HG03460 (cell line): ENCODE measurements around the gene CNIH3.
"Not testable (repeated sequence)": the region's sequence is repeated elsewhere in the genome, so short reads cannot be mapped to it uniquely, and the experiment has no call there.

Source experiments
- ATAC-seq: cut with Tn5 transposase; IDR thresholded peaks from one replicate; pipeline ENCODE4 v1.9.1; 2021; ENCODE audit not compliant: unreplicated experiment

Gene CNIH3

GRCh38 chr1:224684979-224685425 lies 68.9 kb downstream of the CNIH3 start:
- no peak for ATAC-seq

DNA sequence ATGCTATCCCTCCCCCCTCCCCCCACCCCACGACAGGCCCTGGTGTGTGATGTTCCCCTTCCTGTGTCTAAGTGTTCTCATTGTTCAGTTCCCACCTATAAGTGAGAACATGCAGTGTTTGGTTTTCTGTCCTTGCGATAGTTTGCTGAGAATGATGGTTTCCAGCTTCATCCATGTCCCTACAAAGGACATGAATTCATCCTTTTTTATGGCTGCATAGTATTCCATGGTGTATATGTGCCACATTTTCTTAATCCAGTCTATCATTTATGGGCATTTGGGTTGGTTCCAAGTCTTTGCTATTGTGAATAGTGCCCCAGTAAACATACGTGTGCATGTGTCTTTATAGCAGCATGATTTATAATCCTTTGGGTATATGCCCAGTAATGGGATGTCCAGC lies 70.0 kb downstream of the CNIH3 start:
- ATAC-seq = not testable (repeated sequence)

GRCh38 chr1:224687465-224687864 lies 71.3 kb downstream of the CNIH3 start:
- ATAC-seq = no peak

- no peak for ATAC-seq
These were observed 73.3 kb downstream of the CNIH3 start for GRCh38 chr1:224689374-224689773.

- no peak for ATAC-seq
These were observed 74.5 kb downstream of the CNIH3 start for GRCh38 chr1:224690576-224690975.

DNA sequence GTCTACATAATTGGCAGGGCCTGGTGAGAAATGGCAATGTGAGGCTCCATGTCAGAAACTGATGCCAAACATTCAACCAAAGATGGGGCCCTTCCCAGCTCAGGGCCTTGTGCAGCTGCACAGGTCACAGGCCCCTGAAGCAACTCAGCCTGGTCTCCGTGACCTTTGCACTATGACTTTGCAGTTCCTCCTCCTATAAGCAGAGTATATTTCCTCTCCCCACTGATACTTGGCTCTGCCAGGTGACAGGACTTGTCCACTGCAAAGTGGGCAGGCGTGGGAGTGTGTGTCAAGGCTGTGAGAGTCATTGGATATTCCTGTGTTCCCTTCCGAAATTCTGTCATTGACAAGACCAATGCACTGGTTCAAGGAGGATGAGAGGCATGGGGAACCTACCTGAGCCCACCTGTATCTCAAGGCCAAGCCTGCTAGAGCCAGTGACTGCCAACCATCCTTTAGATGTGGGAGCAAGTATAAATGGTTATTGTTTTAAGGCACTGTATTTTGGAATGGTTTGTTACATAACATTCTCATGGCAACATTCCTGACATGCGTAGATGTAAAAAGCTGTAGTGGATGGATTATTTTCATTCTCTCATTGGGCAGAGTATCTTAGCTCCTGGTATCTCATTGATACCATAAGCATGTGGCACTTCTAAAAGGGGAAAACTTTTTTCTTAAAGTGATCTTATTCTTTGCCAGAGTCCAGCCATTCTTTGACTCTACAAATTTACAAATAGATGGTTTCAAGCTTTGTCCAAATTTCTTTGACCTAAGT lies 75.2 kb downstream of the CNIH3 start:
- ATAC-seq = no peak

GRCh38 chr1:224694969-224695368 lies 78.9 kb downstream of the CNIH3 start:
- ATAC-seq = no peak

DNA sequence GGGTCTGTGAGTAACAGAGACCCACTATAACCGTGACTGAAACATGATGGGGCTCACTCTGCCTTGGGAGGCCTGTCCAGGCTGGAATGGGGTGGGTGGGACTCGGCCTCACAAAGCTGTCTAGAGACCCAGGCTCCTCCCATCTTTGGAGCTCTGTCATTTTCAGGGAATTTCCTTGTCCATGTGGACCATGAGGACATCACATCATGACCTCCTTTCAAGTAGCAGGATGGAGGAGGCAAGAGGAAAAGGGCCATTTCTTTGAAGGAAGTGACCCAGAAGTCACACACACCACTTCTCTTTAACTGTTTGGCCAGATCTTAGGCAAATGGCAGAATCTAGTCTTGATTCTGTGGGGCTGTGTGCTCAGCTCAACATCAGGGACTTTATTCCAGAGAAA lies 79.9 kb downstream of the CNIH3 start:
- ATAC-seq = no peak

GRCh38 chr1:224696891-224697765 lies 81.0 kb downstream of the CNIH3 start:
- ATAC-seq = no peak

DNA sequence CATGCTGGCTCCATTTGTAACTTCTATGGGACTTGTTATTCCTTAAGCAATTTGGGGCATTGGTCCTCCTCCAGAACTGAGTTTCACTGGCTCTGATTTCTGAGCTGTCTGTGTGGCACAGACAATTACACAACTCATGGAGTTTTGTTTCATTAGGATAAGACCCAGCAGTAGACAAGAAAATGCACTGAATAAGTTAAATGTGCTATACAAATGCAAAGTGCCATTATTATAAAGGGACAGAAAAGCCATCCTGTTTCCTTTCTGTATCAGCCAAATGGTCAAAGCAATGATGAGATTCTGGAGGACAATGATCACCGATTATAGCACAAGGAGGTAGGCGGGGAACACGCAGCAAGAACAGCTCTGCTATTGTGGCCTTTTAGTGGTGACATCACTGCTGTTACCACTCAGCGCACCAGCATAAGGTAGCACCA lies 81.9 kb downstream of the CNIH3 start:
- ATAC-seq = no peak

- ATAC-seq = peak; percentile 62
These were observed 84.9 kb downstream of the CNIH3 start for GRCh38 chr1:224700918-224701531.

DNA sequence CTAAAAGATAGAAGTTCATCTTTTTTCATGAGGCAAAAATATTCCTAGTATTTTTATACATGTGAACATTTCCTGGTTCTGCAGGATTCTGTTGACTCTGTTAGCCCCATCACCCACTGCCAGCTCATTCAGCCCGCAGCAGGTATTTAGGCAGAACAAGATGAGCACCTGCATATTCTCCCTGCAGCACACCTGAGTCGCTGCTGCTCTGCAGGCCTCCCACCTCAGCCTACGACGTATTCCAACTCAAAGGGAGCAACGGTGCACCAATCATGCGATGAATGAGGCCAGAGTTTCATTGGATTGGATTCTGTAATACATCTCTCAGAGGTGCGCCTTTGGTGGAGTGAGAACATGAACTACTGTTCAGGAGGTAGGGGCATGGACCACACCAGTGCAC lies 87.6 kb downstream of the CNIH3 start:
- no peak for ATAC-seq

DNA sequence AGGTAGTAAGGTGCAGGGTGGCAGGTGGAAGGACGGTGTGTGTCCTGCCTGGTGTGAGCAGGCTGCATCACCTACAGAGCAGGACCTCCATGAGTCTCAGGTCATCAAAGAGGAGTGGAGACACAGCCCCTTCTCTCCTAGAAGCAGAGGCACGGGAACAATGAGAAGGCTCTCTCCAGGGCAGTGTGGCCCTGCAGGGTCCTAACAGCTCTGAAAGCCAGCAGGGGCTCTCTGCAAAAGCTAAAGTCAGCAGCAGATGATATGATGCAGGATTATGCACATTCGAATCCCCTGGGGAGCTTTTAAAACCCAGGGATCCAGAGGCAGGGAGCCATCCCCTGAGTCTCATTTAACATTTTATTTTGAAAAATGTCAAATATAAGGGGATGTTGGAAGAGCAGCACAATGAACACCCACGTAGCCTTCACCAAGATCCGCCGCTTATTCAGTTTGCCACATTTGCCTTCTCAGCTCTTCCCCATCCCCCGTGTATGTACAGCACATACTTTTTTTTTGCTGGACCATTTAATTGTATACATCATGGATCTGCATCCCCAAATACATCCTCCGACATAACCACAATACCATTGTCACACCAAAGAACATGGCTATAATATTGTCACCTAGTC lies 88.1 kb downstream of the CNIH3 start:
- ATAC-seq = no peak

- ATAC-seq = no peak
These were observed 89.5 kb downstream of the CNIH3 start for GRCh38 chr1:224705578-224705977.

DNA sequence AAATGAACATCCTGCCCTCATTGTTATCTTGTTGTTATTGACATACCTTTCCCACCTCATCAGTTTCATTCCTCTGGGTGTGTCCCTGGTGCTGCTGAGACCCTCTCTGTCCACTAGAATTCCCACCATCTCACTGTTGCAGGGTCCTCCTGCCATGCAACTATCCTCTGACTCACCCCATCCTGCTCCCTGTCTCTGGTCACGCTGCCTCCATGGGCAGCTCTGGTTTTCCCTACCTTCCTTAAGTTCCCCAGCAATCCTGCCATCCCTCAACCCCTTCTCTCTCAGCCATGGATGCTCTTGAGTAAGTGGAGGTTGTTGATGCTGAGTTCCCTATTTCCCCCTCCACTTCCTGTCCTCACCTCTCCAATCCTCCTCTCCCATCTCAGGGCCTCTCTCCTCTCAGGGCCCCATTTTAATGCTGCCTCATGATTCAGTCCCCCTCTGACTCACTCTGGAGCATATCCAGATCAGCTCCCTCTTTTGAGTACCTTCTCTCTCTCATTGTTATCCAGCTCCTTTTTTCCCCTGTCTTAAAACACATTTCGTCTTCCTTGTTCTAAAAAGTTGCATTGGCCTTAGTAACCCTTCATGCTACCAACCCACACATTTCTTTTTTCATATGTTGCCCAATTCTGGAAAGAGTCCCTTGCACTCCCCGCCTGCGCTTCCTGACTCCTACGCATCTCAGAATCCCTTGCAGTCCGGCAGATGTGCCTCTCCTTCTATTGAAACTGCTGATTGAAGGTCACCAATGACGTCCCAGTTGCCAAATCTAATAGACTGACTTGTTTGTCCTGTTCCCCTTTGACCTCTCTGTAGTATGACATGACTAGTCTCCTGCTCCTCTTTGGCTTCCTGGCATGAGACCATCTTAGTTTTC lies 92.0 kb downstream of the CNIH3 start:
- ATAC-seq = no peak

DNA sequence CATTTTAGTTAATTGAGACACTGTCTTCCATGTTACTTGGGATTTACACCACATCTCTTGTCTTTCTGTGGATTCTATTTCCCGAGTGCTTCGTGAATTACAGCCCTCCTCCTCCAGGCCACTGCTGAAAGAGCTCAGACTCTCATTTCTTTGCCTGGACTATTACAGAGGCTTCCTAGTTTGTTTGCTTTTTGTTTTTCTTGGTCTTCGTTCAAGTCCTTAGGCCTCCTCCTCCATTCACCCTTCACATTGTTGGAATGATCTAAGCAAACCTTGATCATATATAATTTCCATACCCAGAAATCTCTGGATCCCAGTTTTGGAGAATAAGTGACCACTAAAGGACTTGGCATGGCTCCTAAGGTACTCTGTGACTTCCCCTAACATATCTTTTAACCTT lies 94.1 kb downstream of the CNIH3 start:
- no peak for ATAC-seq

DNA sequence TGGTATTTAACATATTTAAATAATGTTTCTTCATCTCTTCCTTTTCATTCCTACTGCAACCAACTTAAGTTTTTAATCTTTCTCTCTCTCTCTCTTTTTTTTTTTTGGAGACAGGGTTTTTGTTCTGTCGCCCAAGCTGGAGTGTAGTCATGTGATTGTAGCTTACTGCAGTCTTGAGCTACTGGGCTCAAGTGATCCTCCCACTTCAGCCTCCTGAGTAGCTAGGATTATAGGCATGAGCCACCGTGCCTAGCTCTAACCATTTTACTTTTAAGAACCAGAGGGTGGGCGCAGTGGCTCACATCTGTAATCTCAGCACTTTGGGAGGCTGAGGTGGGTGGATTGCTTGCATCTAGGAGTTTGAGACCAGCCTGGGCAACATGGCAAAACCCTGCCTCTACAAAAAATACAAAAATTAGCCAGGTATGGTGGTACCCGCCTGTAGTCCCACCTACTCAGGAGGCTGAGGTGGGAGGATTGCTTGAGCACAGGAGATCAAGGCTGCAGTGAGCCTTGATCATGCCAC lies 95.2 kb downstream of the CNIH3 start:
- ATAC-seq = not testable (repeated sequence)

- ATAC-seq = no peak
These were observed 95.8 kb downstream of the CNIH3 start for GRCh38 chr1:224711876-224712275.

- ATAC-seq = no peak
These were observed 97.1 kb downstream of the CNIH3 start for GRCh38 chr1:224713228-224713627.

DNA sequence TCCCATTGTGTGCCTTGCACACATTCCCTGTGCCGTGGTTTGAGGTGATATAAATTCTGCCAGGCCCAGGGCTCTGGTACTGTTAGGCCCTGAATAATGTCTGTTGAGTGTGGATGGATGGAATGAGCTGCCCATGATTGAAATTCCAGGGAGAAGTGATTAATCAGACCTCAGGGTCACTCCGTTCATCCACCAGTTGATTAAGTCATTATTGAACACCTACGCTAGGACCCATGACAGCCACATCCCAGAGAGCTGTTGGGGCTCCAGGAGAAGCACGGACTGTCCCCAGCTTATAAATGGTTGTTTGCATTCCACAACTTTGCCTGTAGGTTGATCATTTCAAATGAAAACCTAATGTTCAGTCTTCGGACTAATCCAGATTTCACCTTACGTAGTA lies 98.4 kb downstream of the CNIH3 start:
- ATAC-seq = no peak
